Eye (tissue), 1 donor: ENCODE results near the gene KIR3DL2.
"Not testable (repeated sequence)": the region's sequence is repeated elsewhere in the genome, so short reads cannot be mapped to it uniquely, and the experiment has no call there.

Experiments
- DNase-seq: peaks from one replicate; pipeline ENCODE4 v3.0.0-alpha.2; 2015

KIR3DL2 gene

GRCh38 chr19:54850061-54850640 lies at the start of gene KIR3DL2:
Gene KIR3DL2 (plus strand): TSS chr19:54850443. CDS start chr19:54850476, 33 bp downstream.
- not testable (repeated sequence) for DNase-seq

- DNase-seq, result no peak
These were observed 46.8 kb upstream of the KIR3DL2 start, which contains the start of gene KIR2DL4 for GRCh38 chr19:54803410-54803809. Gene KIR2DL4 (plus strand): TSS chr19:54803610. CDS start chr19:54803652, 42 bp downstream.

- no peak for DNase-seq
These were observed 46.1 kb upstream of the KIR3DL2 start for GRCh38 chr19:54804101-54804500.

GRCh38 chr19:54804571-54804970 lies 45.7 kb upstream of the KIR3DL2 start:
- DNase-seq, result no peak

GRCh38 chr19:54805665-54806515 lies 44.4 kb upstream of the KIR3DL2 start:
- no peak for DNase-seq

GRCh38 chr19:54806516-54806838 lies 43.8 kb upstream of the KIR3DL2 start:
- DNase-seq, result no peak

- DNase-seq, result not testable (repeated sequence)
These were observed 35.7 kb upstream of the KIR3DL2 start for GRCh38 chr19:54814571-54814970.

GRCh38 chr19:54816251-54816650 lies 34.0 kb upstream of the KIR3DL2 start, which contains the start of gene KIR3DL1:
Gene KIR3DL1 (plus strand): TSS chr19:54816468.
- not testable (repeated sequence) for DNase-seq

- DNase-seq, result no peak
These were observed 32.3 kb upstream of the KIR3DL2 start for GRCh38 chr19:54817670-54818536.

GRCh38 chr19:54824416-54824815 lies 25.8 kb upstream of the KIR3DL2 start:
- not testable (repeated sequence) for DNase-seq

GRCh38 chr19:54825326-54825725 lies 24.9 kb upstream of the KIR3DL2 start:
- not testable (repeated sequence) for DNase-seq

- not testable (repeated sequence) for DNase-seq
These were observed 22.2 kb upstream of the KIR3DL2 start for GRCh38 chr19:54828064-54828463.

- DNase-seq, result not testable (repeated sequence)
These were observed 17.7 kb upstream of the KIR3DL2 start, which contains the start of gene KIR2DS4 for GRCh38 chr19:54832496-54832895. Gene KIR2DS4 (plus strand): TSS chr19:54832676.

- DNase-seq, result not testable (repeated sequence)
These were observed 15.1 kb upstream of the KIR3DL2 start for GRCh38 chr19:54835126-54835525.

GRCh38 chr19:54837522-54837921 lies 12.7 kb upstream of the KIR3DL2 start:
- DNase-seq, result not testable (repeated sequence)

GRCh38 chr19:54843171-54843570 lies 7.1 kb upstream of the KIR3DL2 start:
- not testable (repeated sequence) for DNase-seq

- DNase-seq, result no peak
These were observed 687 bp downstream of the KIR3DL2 start for GRCh38 chr19:54850930-54851329.

- DNase-seq, result no peak
These were observed 1.1 kb downstream of the KIR3DL2 start for GRCh38 chr19:54851353-54851752.

GRCh38 chr19:54855241-54855640 lies 5.0 kb downstream of the KIR3DL2 start:
- not testable (repeated sequence) for DNase-seq

GRCh38 chr19:54858476-54858875 lies 8.2 kb downstream of the KIR3DL2 start:
- DNase-seq, result not testable (repeated sequence)

GRCh38 chr19:54859421-54859820 lies 9.2 kb downstream of the KIR3DL2 start:
- DNase-seq, result not testable (repeated sequence)

- not testable (repeated sequence) for DNase-seq
These were observed 13.2 kb downstream of the KIR3DL2 start for GRCh38 chr19:54863459-54863858.

GRCh38 chr19:54871696-54872095 lies 21.5 kb downstream of the KIR3DL2 start:
- no peak for DNase-seq
